NCI-H2227 (cell line): Measurements from ENCODE around the gene KAZN.

Experiments
- DNase-seq: peaks from one replicate; lab custom pipeline; 2025; ENCODE audit not compliant: unreplicated experiment; lab: John Stamatoyannopoulos, UW

The KAZN gene

GRCh38 chr1:14763977-14764376, 165.5 kb downstream of the KAZN start:
- DNase-seq: no peak

- no peak for DNase-seq
Observed at GRCh38 chr1:14765773-14766172, 167.3 kb downstream of the KAZN start.

- DNase-seq: no peak
Observed at GRCh38 chr1:14767075-14767474, 168.6 kb downstream of the KAZN start.

GRCh38 chr1:14768582-14769304, 170.3 kb downstream of the KAZN start:
- DNase-seq: no peak

- DNase-seq: no peak
Observed at GRCh38 chr1:14769486-14770274, 171.2 kb downstream of the KAZN start.

- no peak for DNase-seq
Observed at GRCh38 chr1:14773396-14774025, 175.0 kb downstream of the KAZN start.

GRCh38 chr1:14774225-14774624, 175.7 kb downstream of the KAZN start:
- DNase-seq: no peak

GRCh38 chr1:14774988-14775387, 176.5 kb downstream of the KAZN start:
- DNase-seq: no peak

- DNase-seq: no peak
Observed at GRCh38 chr1:14775434-14775833, 176.9 kb downstream of the KAZN start.

- DNase-seq: no peak
Observed at GRCh38 chr1:14777516-14778506, 179.3 kb downstream of the KAZN start.

GRCh38 chr1:14778541-14778897, 180.0 kb downstream of the KAZN start:
- DNase-seq: no peak

GRCh38 chr1:14778898-14779865, 180.7 kb downstream of the KAZN start:
- peak; percentile 18 for DNase-seq

GRCh38 chr1:14780271-14780670, 181.8 kb downstream of the KAZN start:
- no peak for DNase-seq

- no peak for DNase-seq
Observed at GRCh38 chr1:14781811-14782210, 183.3 kb downstream of the KAZN start.

- DNase-seq: peak; percentile 44
Observed at GRCh38 chr1:14782741-14783591, 184.5 kb downstream of the KAZN start.

- DNase-seq: no peak
Observed at GRCh38 chr1:14783592-14783886, 185.1 kb downstream of the KAZN start.

GRCh38 chr1:14784790-14785773, 186.6 kb downstream of the KAZN start:
- no peak for DNase-seq
